Fibroblast of skin of right biceps (primary cell): ENCODE data around the gene CCDC47.
"Not testable (repeated sequence)": the region's sequence is repeated elsewhere in the genome, so short reads cannot be mapped to it uniquely, and the experiment has no call there.

Experiments
- DNase-seq: peaks from one replicate; pipeline ENCODE4 v3.0.0-alpha.2; 2013

The CCDC47 gene

DNA sequence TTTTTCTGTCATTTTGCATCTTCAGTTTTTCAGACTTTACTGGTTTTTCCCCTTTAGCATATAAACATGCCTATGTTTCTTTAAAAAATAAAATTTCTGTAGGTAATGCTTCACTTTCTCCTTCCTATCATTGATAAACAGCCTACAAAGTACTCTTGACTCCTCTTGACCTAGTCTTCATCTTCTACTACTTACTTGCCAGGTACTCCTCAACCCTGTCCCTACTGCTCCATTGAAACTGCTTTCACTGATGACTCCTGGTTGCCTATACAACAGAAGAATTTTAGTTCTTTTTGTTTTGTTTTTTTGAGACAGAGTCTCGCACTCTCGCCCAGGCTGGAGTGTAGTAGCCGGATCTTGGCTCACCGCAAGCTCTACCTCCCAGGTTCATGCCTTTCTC lies 7.5 kb upstream of the CCDC47 start:
- DNase-seq, result no peak

DNA sequence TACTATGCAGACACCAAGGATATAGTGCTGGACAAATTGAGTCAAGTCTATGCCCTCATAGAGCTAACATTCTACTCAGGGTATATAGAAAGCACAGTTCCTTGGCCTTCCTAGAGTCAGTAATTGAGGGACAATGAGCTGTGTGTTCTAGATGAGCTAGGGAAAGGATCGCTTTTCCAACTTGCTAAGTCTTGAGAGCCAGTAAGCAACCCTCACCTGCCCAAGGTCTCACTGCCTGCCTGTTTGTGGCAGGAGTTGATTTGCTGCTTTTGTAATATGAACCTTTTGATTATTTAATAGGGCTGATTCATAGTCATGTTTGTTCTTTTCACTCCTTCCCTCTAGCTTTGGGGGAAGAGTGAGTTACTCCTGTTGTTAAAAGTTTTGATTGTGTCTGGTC lies 7.1 kb upstream of the CCDC47 start:
- DNase-seq, result no peak

DNA sequence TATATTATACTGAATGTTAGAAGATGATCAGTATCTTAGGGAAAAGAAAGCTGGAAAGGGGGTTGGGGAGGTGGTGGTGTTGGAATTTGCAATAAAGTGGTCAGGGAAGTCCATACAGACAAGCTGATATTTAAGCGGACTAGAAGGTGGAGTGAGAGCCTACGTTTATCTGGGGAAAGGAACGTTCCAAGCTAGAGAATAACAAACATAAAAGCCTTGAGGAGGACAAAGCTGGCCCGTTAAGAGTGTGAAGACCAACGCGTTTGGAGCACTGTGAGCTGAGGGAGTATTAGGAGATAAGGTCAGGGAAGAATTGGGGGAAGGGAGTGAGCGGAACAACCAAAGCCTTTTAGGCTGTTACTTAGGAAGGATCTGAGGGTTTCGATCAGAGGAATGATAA lies 2.0 kb upstream of the CCDC47 start:
- no peak for DNase-seq

GRCh38 chr17:63774969-63775265 lies 1.5 kb upstream of the CCDC47 start:
- no peak for DNase-seq

- DNase-seq, result peak; percentile 60
Observed at GRCh38 chr17:63774141-63774968, 958 bp upstream of the CCDC47 start, which contains the start of gene DDX42. Gene DDX42 (plus strand): TSS chr17:63774170. CDS start chr17:63787050, 12,880 bp downstream.

GRCh38 chr17:63772801-63773271 lies 561 bp downstream of the CCDC47 start:
- DNase-seq, result no peak

DNA sequence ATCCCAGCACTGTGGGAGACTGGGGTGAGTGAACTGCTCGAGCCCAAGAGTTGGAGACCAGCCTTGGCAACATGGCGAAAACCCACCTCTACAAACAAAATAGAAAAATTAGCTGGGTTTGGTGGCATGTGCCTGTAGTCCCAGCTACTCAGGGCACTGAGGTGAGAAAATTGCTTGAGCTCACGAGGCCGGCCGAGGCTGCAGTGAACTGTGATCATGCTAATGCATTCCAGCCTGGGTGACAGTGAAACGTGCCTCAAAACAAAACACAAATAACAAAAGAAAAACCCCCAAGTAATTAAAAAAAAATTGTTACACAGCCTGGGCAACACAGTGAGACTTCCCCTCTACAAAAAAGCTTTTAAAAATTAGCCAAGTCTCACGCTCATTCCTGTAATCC lies 5.0 kb downstream of the CCDC47 start:
- no peak for DNase-seq

DNA sequence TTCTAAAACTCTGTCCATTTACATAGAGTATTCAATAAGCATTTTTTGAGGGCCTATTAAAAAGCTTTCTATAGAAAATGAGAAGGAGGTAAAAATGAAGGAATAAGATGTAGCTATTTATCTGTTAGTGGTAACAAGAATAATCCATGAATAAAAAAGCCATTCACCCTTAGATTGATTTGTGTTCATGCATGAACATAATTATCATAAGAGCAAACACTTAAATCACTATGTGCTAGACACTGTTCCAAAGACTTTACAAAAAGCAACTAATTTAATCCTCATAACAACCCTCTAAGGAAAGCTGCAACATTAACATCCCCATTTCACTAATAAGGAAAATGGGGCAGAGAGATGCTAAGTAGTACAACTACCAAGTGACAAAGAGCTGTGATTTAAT lies 6.6 kb downstream of the CCDC47 start:
- no peak for DNase-seq

- no peak for DNase-seq
Observed at GRCh38 chr17:63764716-63765115, 8.7 kb downstream of the CCDC47 start.

DNA sequence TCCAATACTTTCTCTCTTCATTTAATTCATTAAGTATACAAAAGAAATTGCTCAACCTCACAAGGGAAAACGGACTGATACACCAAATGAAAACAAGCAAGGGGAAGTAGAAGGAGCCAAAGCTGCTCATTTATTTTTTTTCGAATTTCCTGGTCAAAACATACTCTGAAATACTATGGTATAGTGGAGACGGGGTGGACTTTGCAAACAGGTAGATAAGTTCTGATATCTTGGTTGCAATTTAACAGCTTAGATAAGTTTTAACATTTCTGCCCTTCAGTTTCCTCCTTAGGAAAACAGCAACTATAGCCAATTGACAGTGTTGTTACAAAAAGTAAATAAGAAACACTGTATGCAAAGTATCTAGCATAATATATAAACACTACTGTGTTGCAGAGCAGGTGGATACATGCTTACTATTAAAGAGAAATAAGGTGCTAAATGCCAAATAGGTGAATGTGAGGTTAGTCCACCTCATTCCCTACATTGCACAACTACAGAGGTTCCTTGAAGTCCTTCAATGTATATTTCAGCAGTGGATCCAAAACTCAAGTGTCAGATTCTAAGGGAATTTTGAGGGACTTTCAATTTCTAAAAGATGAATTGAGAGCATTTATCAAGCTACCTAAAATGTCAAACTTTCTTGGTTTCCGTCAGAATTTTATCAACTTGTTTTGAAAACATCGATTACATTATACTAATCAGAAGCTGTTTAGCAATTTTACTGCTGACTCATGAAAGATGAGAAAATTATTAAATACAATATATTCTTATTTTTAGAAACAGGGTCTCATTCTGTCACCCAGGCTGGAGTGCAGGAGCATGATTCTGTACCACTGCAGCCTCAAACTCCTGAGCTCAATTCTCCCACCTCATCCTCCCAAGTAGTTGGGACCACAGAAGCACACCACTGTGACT lies 11.0 kb downstream of the CCDC47 start:
- DNase-seq, result no peak

- DNase-seq, result peak; percentile 28
Observed at GRCh38 chr17:63760771-63761539, 12.4 kb downstream of the CCDC47 start.

DNA sequence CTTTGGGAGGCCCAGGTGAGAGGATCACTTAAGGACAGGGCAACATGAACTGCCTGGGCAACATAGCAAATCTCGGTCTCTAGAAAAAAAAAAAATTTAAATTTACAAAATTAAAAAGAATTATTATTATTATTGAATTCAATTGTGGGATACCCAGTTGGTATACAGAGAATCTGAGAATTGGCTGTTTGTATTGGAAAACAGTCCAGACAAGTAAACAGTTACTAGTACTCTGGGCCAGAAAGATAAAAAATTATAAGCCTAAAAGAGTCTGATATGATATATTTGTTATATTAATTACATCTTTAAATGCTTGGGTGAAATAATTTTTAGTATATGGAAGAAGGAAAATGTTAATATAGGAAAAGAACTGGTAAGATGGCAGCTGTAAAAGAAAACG lies 15.0 kb downstream of the CCDC47 start:
- no peak for DNase-seq

DNA sequence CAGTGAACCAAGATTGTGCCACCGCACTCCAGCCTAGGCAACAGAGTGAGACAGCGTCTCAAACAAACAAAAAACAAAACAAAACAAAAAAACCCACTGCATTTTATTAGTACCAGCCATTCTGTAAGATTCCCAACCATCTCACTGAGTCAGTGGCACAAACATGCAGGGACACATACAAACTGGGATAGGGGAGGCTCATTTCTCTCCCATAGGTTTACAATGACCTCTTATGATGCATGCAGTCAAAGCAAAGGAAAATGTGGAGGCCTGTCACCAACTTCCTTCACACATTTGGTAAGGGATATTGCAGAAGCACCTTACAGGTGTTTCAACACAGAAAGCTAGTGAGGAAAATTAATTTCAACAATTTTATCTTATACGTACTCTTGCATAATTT lies 19.4 kb downstream of the CCDC47 start:
- no peak for DNase-seq

- DNase-seq, result no peak
Observed at GRCh38 chr17:63753215-63753614, 20.2 kb downstream of the CCDC47 start.

- DNase-seq, result no peak
Observed at GRCh38 chr17:63752707-63753106, 20.7 kb downstream of the CCDC47 start.

- DNase-seq, result no peak
Observed at GRCh38 chr17:63751806-63752205, 21.6 kb downstream of the CCDC47 start.

GRCh38 chr17:63741408-63742173 lies 31.8 kb downstream of the CCDC47 start, which contains the start of gene STRADA:
Gene STRADA (minus strand): TSS chr17:63741799. CDS start chr17:63728369, 13,430 bp downstream.
- DNase-seq, result peak; percentile 96

DNA sequence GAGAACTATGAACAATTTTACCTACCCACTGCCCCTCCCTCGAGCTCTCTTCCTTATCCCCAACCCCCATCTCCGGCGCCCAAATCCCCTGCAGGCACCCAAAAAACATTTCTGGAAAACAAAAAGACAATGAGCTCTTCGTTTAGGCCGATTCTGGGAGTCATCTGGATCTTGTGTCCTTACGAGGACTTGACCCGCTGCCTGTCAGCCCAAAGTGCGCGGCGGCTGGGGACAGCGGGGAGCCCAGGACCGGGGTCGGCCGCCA lies 32.3 kb downstream of the CCDC47 start:
- no peak for DNase-seq

GRCh38 chr17:63740464-63741142 lies 32.8 kb downstream of the CCDC47 start:
- no peak for DNase-seq

GRCh38 chr17:63735691-63736090 lies 37.7 kb downstream of the CCDC47 start:
- no peak for DNase-seq

DNA sequence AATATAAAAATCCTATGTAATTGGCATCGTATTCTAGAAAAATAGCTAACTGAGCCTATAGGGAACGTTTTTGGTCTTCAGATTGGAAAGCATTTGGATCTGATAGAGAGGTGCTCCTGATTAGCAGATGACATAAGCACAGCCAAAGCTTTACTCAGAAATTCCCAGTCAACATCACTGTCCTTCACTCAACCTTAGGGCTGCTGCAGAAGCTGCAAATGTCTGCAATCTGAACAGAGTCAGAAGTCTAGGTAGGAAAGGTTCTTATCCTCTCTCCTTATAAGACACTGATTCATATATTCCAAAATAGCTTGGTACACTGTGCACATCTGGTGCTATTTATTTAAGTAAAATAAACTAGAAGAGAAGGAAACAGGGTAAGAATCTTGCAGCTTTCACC lies 51.0 kb downstream of the CCDC47 start:
- DNase-seq, result no peak

DNA sequence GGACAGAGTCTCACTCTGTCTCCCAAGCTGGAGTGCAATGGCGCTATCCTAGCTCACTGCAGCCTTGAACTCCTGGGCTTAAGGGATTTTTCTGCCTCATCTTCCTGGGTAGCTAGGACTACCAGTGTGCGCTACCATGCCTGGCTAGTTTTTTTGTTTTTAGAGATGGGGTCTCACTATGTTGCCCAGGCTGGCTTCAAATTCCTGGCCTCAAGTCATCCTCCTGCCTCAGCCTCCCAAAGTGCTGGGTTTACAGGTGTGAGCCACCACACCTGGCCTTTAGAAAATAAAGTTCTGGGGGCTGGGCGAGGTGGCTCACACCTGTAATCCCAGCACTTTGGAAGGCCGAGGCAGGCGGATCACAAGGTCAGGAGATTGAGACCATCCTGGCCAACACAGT lies 53.2 kb downstream of the CCDC47 start:
- DNase-seq, result not testable (repeated sequence)
